Liver (tissue), 9 donors: ENCODE results near the gene RFNG. TPM values are rescaled to one million over a fixed set of nuclear protein-coding genes. Genes with fewer than 3 reads are reported as not detected.

Experiments
- DNase-seq: peaks from one replicate; pipeline ENCODE4 v3.0.0-alpha.2; 2017; ENCODE audit warnings: low spot score
- H3K27ac ChIP-seq, 2 donors: one replicate each; pipeline ENCODE4 v1.7.0; 2013; ENCODE audit warnings: inconsistent platforms in 2 of 2, low read length in 2 of 2, control low read depth in 1 of 2, low read depth in 1 of 2, mild to moderate bottlenecking in 1 of 2
- H3K27me3 ChIP-seq, 4 donors: one replicate each; pipeline versions ENCODE4 v1.6.1 to v1.7.0; 2013; ENCODE audit warnings: low read length in 3 of 4, inconsistent platforms in 1 of 4, mild to moderate bottlenecking in 1 of 4, moderate library complexity in 1 of 4; ENCODE audit not compliant: control insufficient read depth in 4 of 4, insufficient read depth in 4 of 4
- H3K36me3 ChIP-seq, 4 donors: one replicate each; pipeline versions ENCODE4 v1.6.1 to v1.7.0; 2013; ENCODE audit warnings: low read length in 3 of 4, mild to moderate bottlenecking in 3 of 4, low read depth in 1 of 4, moderate library complexity in 1 of 4; ENCODE audit not compliant: control insufficient read depth in 4 of 4, insufficient read depth in 3 of 4
- H3K4me1 ChIP-seq, 4 donors: one replicate each; pipeline versions ENCODE4 v1.6.1 to v1.7.0; 2013; ENCODE audit warnings: low read length in 3 of 4, mild to moderate bottlenecking in 3 of 4, moderate library complexity in 1 of 4; ENCODE audit not compliant: control insufficient read depth in 4 of 4, insufficient read depth in 4 of 4
- H3K4me3 ChIP-seq, 3 donors: one replicate each; pipeline versions ENCODE4 v1.6.1 to v1.7.0; 2013; ENCODE audit warnings: low read length in 3 of 3, control low read depth in 1 of 3, low read depth in 1 of 3, mild to moderate bottlenecking in 1 of 3
- H3K9ac ChIP-seq, 2 donors: one replicate each; pipeline ENCODE4 v1.7.0; 2013; ENCODE audit warnings: low read length in 2 of 2, mild to moderate bottlenecking in 2 of 2, moderate library complexity in 2 of 2, control low read depth in 1 of 2, low read depth in 1 of 2
- H3K9me3 ChIP-seq, 4 donors: one replicate each; pipeline versions ENCODE4 v1.6.1 to v1.7.0; 2013; ENCODE audit warnings: low read length in 3 of 4; ENCODE audit not compliant: control insufficient read depth in 4 of 4
- ATF3 ChIP-seq: IDR thresholded peaks from 2 replicates; pipeline ENCODE4 v1.6.1; 2016; ENCODE audit warnings: antibody characterized with exemption
- FOXA1 ChIP-seq: IDR thresholded peaks from 2 replicates; pipeline ENCODE4 v1.6.1; 2016; ENCODE audit warnings: antibody characterized with exemption
- FOXA2 ChIP-seq: IDR thresholded peaks from 2 replicates; pipeline ENCODE4 v1.6.1; 2016; ENCODE audit warnings: antibody characterized with exemption
- GABPA ChIP-seq, 2 donors: IDR thresholded peaks in 1 of 2; conservative IDR thresholded peaks in 1 of 2; 2 replicates each; pipeline ENCODE4 v1.6.1; 2016; ENCODE audit warnings: antibody characterized with exemption in 2 of 2, mild to moderate bottlenecking in 1 of 2, moderate library complexity in 1 of 2
- HNF4A ChIP-seq, 2 donors: conservative IDR thresholded peaks; 2 replicates each; pipeline ENCODE4 v1.6.1; 2016; ENCODE audit warnings: antibody characterized with exemption in 2 of 2, mild to moderate bottlenecking in 2 of 2
- HNF4G ChIP-seq: IDR thresholded peaks from 2 replicates; pipeline ENCODE4 v1.6.1; 2016; ENCODE audit warnings: antibody characterized with exemption
- JUND ChIP-seq, 2 donors: IDR thresholded peaks; 2 replicates each; pipeline ENCODE4 v1.6.1; 2016; ENCODE audit warnings: antibody characterized with exemption in 2 of 2
- NR2F2 ChIP-seq: IDR thresholded peaks from 2 replicates; pipeline ENCODE4 v1.6.1; 2016; ENCODE audit warnings: antibody characterized with exemption
- RAD21 ChIP-seq, 2 donors: IDR thresholded peaks; 2 replicates each; pipeline ENCODE4 v1.6.1; 2016; ENCODE audit warnings: antibody characterized with exemption in 2 of 2, mild to moderate bottlenecking in 2 of 2
- RXRA ChIP-seq, 2 donors: IDR thresholded peaks; 2 replicates each; pipeline ENCODE4 v1.6.1; 2017 to 2018; ENCODE audit warnings: antibody characterized with exemption in 2 of 2, mild to moderate bottlenecking in 1 of 2
- TAF1 ChIP-seq: conservative IDR thresholded peaks from 2 replicates; pipeline ENCODE4 v1.6.1; 2016; ENCODE audit warnings: antibody characterized with exemption, mild to moderate bottlenecking
- YY1 ChIP-seq: IDR thresholded peaks from 2 replicates; pipeline ENCODE4 v1.6.1; 2016; ENCODE audit warnings: antibody characterized with exemption, mild to moderate bottlenecking
- WGBS: extraction: QIAGEN DNeasy Blood & Tissue Kit; methylation state at CpG from one replicate; pipeline ENCODE4 v1.1.7; 2013; 5-methylcytosine and 5-hydroxymethylcytosine counted together
- polyA plus RNA-seq, 2 donors: library from polyadenylated mRNA; stranded (reverse) in 1 of 2; unstranded in 1 of 2; fragments of 200-250 nt in 1 of 2; fragments of >200 nt in 1 of 2; fragmentation: Nextera tagmentation in 1 of 2; extraction: Ambion mirVana in 1 of 2; gene quantifications; one replicate each; pipeline versions ENCODE4 v1.2.1 to v1.2.3, GENCODE V29; 2013 to 2015
- total RNA-seq, 2 donors: library from RNA; depleted of rRNA; stranded (reverse); fragments of >200 nt; gene quantifications; one replicate each; pipeline ENCODE4 v1.2.3, GENCODE V29; 2014
- TF ChIP-seq, protein P1 (sequence below): IDR thresholded peaks from 2 replicates; pipeline ENCODE4 v1.6.1; 2016; ENCODE audit warnings: antibody characterized with exemption
- TF ChIP-seq, protein P2 (sequence below): fragments of 150-350 bp; IDR thresholded peaks from 2 replicates; pipeline ENCODE4 v1.5.1; 2017; ENCODE audit warnings: improper control_type of control experiment, low read depth, low read length; ENCODE audit not compliant: missing input control
- donor health status: healthy.
- donor health status: healthy.
- donor health status: healthy.
- donor health status: healthy.
- donor health status: healthy.

Gene RFNG
- total and polyA plus RNA-seq, 4 donors: 15.0 to 36.0 (median 23.4) TPM

DNA sequence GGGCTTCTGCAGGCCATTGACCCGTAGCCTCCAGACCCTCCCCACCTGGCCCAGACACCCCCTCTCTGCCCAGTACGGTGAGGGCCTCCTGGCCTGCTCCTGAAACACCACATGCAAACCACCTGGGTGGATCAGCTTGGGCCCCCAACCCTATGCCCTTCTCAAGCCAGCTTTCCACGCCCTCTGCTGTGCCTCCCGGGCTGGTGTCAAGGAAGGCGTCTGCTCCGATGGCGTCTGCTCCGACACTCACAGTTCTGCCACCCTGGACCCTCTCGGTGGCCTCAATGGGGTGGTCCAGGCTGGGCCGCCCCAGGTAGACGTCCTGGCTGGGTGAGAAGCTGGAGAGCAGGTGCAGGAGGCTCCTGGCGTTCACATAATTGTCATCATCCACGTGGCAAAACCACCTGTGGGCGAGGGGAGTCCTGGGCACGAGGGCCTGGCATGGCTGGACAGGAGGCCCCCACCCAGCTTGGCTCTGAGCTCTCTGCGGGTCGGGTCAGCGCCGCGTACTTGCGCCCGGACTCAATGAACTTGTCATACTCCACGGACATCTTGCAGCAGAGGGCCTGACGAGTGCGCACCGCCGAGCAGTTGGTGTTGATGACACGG, 1.4 kb downstream of the RFNG start (continued):
- TF ChIP-seq TAF1 (no peak), YY1 (no peak), RXRA (IDR thresholded peaks at IDR 0.05) (no peak)

- Histone ChIP-seq H3K9ac (no peak overlapping the region), H3K36me3 (peaks cover 4 to 8% (median 4%) of the 10 kb centered on the region in 4 donors), H3K27me3 (no peaks in the 10 kb centered on the region), H3K4me3 (no peak overlapping the region), H3K4me1 (peaks cover 23 to 73% (median 59%) of the 10 kb centered on the region in 4 donors), H3K9me3 (no peaks in the 10 kb centered on the region), H3K27ac (peak overlapping the region; percentile 12)
- no peak for DNase-seq
- WGBS: 97% methylated on average over 16 of the region's 16 CpGs
- no peak for TF ChIP-seq JUND (IDR thresholded peaks at IDR 0.05)
- TF ChIP-seq, protein P1, sequence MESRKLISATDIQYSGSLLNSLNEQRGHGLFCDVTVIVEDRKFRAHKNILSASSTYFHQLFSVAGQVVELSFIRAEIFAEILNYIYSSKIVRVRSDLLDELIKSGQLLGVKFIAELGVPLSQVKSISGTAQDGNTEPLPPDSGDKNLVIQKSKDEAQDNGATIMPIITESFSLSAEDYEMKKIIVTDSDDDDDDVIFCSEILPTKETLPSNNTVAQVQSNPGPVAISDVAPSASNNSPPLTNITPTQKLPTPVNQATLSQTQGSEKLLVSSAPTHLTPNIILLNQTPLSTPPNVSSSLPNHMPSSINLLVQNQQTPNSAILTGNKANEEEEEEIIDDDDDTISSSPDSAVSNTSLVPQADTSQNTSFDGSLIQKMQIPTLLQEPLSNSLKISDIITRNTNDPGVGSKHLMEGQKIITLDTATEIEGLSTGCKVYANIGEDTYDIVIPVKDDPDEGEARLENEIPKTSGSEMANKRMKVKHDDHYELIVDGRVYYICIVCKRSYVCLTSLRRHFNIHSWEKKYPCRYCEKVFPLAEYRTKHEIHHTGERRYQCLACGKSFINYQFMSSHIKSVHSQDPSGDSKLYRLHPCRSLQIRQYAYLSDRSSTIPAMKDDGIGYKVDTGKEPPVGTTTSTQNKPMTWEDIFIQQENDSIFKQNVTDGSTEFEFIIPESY: no peak
- TF ChIP-seq RAD21 (IDR thresholded peaks at IDR 0.05): no peak
- TF ChIP-seq ATF3: no peak
- TF ChIP-seq FOXA2: no peak
- TF ChIP-seq, protein P2, sequence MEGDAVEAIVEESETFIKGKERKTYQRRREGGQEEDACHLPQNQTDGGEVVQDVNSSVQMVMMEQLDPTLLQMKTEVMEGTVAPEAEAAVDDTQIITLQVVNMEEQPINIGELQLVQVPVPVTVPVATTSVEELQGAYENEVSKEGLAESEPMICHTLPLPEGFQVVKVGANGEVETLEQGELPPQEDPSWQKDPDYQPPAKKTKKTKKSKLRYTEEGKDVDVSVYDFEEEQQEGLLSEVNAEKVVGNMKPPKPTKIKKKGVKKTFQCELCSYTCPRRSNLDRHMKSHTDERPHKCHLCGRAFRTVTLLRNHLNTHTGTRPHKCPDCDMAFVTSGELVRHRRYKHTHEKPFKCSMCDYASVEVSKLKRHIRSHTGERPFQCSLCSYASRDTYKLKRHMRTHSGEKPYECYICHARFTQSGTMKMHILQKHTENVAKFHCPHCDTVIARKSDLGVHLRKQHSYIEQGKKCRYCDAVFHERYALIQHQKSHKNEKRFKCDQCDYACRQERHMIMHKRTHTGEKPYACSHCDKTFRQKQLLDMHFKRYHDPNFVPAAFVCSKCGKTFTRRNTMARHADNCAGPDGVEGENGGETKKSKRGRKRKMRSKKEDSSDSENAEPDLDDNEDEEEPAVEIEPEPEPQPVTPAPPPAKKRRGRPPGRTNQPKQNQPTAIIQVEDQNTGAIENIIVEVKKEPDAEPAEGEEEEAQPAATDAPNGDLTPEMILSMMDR: no peak
- TF ChIP-seq TAF1: no peak
- no peak for TF ChIP-seq RXRA (IDR thresholded peaks at IDR 0.05)
- TF ChIP-seq GABPA (IDR thresholded peaks at IDR 0.05 in 1 of 2, conservative IDR thresholded peaks at IDR 0.05 in 1 of 2): no peak
- TF ChIP-seq FOXA1: no peak
Observed at GRCh38 chr17:82049521-82049971, 2.1 kb downstream of the RFNG start.

DNA sequence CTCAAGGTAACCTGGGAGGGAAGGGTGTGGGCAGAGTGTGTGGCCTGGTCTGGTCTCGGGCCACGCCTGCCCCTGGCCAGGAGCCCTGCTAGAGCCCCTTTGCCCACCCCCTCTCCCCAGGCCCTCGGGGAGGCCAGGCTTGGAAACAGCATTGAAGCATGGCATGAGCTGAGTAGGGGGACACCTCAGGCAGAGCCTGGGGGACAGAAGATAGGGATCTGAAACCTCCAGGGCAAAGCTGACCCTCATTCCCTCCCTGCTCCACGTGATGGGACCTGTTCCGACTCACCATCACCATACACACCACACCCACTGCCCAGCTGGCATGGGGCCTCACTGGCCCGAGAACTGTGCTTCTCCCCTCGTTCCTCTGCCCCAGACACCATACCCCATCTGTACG, 2.5 kb downstream of the RFNG start:
- TF ChIP-seq, protein P2: no peak
- TF ChIP-seq NR2F2 (no peak), HNF4A (conservative IDR thresholded peaks at IDR 0.05) (no peak), TAF1 (no peak), JUND (IDR thresholded peaks at IDR 0.05) (no peak), GABPA (IDR thresholded peaks at IDR 0.05 in 1 of 2, conservative IDR thresholded peaks at IDR 0.05 in 1 of 2) (no peak), FOXA2 (no peak), HNF4G (no peak), ATF3 (no peak), YY1 (no peak)
- TF ChIP-seq, protein P1: no peak

More for the DNA sequence above, 2.5 kb downstream of the RFNG start:
- Histone ChIP-seq H3K9me3 (no peaks in the 10 kb centered on the region), H3K9ac (no peak overlapping the region), H3K36me3 (peaks cover 0 to 8% (median 2%) of the 10 kb centered on the region in 4 donors), H3K27ac (peak overlapping the region; percentile 12), H3K27me3 (no peaks in the 10 kb centered on the region), H3K4me1 (peaks cover 23 to 72% (median 59%) of the 10 kb centered on the region in 4 donors), H3K4me3 (no peak overlapping the region)
- 87% methylated on average over 8 of the region's 8 CpGs for WGBS
- no peak for DNase-seq
